GM21423 (cell line): ENCODE data around the gene CDC42EP4.
"Not testable (repeated sequence)": the region's sequence is repeated elsewhere in the genome, so short reads cannot be mapped to it uniquely, and the experiment has no call there.

Experiments
- ATAC-seq: cut with Tn5 transposase; IDR thresholded peaks from one replicate; pipeline ENCODE4 v1.9.1; 2021; ENCODE audit warnings: mild to moderate bottlenecking, moderate library complexity; ENCODE audit not compliant: unreplicated experiment

Gene CDC42EP4

GRCh38 chr17:73343168-73343634 lies 31.4 kb upstream of the CDC42EP4 start:
- ATAC-seq = no peak

- ATAC-seq = no peak
These were observed 30.9 kb upstream of the CDC42EP4 start for GRCh38 chr17:73342541-73343167.

GRCh38 chr17:73342050-73342522 lies 30.3 kb upstream of the CDC42EP4 start:
- ATAC-seq = no peak

GRCh38 chr17:73341350-73342049 lies 29.7 kb upstream of the CDC42EP4 start:
- no peak for ATAC-seq

GRCh38 chr17:73340093-73340596 lies 28.3 kb upstream of the CDC42EP4 start:
- ATAC-seq = no peak

- ATAC-seq = no peak
These were observed 26.9 kb upstream of the CDC42EP4 start for GRCh38 chr17:73338566-73339197.

GRCh38 chr17:73338050-73338521 lies 26.3 kb upstream of the CDC42EP4 start:
- no peak for ATAC-seq

- ATAC-seq = no peak
These were observed 25.5 kb upstream of the CDC42EP4 start for GRCh38 chr17:73337330-73337710.

GRCh38 chr17:73336408-73337329 lies 24.9 kb upstream of the CDC42EP4 start:
- ATAC-seq = no peak

GRCh38 chr17:73335591-73336407 lies 24.0 kb upstream of the CDC42EP4 start:
- ATAC-seq = no peak

GRCh38 chr17:73334771-73335513 lies 23.1 kb upstream of the CDC42EP4 start:
- ATAC-seq = no peak

GRCh38 chr17:73333445-73333844 lies 21.6 kb upstream of the CDC42EP4 start:
- ATAC-seq = not testable (repeated sequence)

GRCh38 chr17:73331060-73331459 lies 19.3 kb upstream of the CDC42EP4 start:
- ATAC-seq = no peak

- no peak for ATAC-seq
These were observed 15.9 kb upstream of the CDC42EP4 start for GRCh38 chr17:73327676-73328075.

- ATAC-seq = no peak
These were observed 13.7 kb upstream of the CDC42EP4 start for GRCh38 chr17:73325527-73325842.

GRCh38 chr17:73324711-73325526 lies 13.1 kb upstream of the CDC42EP4 start:
- ATAC-seq = no peak

GRCh38 chr17:73324160-73324475 lies 12.3 kb upstream of the CDC42EP4 start:
- no peak for ATAC-seq

GRCh38 chr17:73323409-73324159 lies 11.8 kb upstream of the CDC42EP4 start:
- ATAC-seq = no peak
